GM19438 (cell line): Measurements from ENCODE around the gene THSD4.

Experiments used
- ATAC-seq: cut with Tn5 transposase; IDR thresholded peaks from one replicate; pipeline ENCODE4 v1.9.1; 2021; ENCODE audit warnings: low read depth; ENCODE audit not compliant: unreplicated experiment

THSD4 gene

DNA sequence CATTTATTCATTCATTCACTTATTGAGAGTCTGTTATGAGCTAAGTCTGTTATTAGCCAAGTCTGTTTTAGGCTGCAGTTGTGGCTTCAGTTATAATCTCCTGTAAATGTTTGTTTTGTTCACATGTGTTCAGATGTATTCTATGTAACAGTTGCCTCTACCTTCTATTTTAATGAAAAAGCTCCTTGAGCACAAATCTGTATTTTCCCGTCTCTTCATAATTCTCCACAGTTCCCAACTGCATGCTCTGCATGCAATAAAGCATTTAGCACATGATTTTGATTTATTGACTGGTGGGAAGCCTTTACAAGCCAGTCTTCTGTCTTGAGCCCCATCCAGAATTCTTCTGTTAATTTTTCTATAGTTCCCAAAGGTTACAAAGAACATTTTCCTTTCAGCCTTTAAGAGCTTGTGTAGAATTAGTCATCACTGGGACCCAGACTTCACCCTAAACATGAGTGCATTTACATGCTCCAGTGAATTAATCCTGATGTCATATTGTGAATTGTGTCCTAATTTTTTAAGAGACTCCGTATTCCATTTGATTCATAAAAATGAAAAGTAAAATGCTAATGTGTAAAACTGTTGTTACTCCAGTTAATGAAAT, 572.7 kb downstream of the THSD4 start:
- no peak for ATAC-seq

DNA sequence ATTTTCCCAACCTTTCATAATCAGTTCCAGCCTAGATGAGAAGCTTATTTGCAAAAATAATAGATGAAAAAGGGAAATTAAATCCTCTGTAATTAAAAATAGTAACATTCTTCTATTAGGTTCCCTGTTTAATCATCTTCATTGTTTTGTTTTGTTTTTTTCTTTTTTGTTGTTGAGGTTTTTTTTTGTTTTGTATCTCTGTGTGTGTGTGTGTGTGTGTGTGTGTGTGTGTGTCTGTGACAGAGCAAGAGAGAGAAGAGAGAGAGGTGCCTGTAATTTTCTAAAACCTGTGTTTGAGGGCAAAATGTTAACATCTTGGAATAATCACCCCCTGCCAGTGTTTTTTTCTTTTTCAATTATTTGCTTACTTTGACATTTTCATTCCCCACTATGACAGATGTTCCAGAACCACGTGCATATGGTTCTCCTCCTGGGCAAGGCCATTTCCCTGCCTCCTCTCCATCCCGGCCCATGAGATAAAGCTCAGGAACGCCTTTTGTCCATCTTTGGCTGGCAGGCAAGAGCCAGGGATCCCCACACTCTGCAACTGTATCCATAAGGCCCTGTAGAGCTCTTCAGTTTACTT, 573.3 kb downstream of the THSD4 start:
- no peak for ATAC-seq

DNA sequence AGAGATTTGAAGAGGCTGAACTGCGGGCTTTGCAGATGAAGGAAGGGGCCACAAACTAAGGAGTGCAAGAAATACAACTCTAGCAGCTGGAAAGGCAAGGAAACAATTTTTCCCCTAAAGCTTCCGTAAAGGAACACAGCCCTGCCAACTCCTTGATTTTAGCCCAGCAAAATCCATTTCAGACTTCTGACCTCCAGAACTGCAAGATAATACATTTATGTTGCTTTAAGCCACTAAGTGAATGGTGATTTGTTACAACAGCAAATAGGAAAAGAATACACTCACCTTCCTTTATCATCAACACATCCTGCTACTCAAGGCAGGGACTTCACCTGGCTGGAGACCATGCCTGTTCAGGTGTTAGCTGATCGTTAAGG, 575.8 kb downstream of the THSD4 start:
- no peak for ATAC-seq

DNA sequence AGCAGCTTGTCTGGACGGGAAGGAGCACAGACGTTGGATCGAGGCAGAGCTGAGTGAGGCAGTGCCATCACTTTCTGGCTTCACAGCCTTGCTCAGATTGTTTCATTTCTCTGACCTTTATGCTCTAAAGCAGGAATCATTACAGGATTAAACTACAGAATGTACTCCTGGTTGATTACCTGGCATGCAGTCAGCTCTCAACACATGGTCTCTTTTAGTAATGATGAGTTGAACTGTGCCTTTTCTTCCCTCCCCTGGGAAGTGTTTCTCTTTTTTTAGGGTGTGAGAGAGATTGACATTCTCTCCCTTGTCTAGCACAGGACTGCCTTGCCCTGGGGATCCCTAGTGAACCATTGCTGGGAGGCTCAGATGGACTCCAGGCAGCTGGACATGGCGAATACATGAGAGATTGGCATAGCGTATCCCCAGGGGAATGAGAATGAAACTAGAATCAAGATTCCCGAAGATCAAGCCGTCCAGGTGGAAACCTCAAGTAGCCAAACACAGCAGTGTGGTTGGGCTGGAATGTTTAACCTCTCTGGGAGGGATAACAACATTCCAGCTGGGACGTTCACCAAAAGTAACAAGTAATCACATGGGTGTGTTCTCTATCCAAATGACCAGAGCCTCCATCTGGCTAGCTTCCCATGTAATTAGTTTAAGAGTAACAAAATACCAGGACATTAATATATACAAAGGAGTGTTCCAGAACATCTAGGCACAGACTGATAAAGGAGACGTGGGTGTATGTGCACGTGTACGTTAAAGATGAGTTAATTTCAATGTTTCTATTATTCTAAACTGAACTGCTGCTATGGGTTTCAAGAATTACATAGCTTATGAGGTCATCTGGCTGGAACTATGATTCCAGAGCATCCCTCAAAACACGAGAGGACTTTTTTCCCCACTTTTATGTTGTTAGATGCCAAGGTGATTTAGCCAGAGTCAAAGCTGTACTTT, 576.5 kb downstream of the THSD4 start:
- no peak for ATAC-seq

DNA sequence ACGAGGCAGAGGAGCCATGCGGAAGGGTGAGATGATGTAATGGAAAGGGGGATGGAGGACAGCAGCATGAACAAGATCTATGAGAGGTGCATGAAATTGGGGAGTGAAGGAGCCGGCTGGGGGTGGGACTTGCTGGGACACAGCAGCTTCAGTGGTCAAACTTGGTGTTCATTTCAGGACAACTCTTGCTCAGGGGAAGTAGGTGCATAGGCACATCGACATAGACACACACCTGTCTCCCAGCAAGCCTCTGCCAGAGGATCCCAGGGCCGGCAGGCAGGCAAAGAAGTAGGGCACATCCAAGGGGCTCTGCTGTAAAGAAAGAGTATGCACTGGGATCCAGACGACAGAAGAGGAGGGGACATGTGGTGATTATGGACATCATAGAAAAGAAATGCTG, 582.0 kb downstream of the THSD4 start:
- no peak for ATAC-seq

DNA sequence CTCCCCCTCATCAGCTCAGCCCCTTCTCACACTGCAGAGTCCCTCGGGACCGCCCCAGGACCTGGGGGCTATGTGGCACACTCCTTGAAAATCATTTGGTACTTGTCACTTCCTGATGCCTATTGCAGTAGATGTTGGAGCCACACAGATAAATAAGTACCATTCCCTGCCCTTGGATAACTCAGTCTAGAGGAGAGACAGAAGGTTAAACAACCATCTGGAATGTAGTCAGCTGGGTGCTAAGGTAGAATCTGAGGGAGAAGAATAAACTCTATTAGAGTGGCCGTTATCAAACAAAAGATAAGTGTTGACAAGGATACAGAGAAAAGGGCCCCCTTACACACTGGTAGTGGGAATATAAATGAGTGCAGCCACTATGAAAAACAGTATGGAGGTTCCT, 582.8 kb downstream of the THSD4 start:
- no peak for ATAC-seq

DNA sequence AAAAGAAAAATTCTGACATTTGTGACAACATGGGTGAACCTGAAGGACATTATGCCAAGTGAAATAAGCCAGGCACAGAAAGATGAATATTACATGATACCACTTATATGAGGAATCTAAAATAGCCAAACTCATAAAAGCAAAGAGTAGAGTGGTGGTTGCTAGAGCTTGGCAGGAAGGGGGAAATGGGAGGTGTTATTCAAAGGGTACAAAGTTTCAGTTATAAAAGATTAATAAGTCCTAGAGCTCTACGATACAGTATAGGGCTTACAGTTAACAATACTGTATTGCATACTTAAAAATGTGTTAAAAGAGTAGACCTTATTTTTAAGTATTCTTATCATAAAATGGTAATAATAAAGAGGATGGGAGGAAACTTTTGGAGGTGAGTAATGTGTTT, 583.5 kb downstream of the THSD4 start:
- no peak for ATAC-seq

DNA sequence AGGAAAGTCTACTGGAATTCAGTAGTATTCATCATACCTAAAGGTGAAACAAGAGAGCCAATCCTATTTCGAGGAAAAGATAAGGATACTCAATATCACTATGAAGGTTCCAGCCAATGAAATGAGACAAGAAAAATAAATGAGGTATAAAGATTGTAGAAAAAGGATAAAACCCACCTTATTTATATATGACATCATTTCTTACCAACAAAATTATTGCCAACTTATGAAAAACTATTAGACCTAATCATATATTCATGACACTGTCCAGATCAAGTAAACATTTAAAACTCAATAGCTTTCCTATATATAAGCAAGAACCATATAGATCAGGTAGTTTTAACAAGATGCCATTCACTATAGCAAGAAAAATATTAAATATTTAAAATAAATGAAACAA, 584.7 kb downstream of the THSD4 start:
- no peak for ATAC-seq

DNA sequence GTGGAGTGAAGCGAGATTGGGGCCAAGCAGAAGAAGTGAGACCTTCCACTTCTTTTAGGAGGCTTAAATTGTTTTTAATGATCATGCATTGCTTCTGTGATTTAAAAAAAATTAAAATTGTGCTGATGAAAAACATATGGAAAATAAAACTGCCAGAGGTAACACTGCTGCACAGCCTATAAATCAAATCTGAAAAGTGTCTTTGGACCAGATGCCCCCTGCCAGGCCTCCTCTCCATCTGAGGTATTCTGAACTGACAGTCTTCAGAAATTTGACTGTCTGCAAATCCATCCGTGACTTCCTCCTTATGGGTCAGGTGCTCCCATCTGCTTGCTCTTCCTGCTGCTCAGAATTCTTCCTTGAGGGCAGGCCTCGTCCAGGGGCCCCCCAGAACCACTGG, 586.5 kb downstream of the THSD4 start:
- no peak for ATAC-seq

DNA sequence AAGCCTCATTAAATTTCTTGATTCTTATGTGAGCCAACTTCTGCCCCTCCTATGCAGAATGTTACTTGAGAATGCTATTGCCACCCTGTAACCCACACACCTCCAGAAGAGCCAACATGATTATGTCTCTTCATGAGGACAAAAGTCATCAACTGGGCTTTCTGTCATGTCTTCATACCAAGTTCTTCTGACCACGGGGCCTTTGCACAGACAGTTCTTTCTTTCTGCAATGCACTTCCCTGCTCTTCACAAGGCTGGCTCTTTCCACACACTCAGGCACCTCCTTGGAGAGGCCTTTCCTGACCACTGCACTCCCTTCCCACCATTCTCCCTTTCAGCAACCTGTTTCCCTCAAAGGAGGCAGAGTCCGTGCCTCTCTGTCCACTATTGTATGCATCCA, 587.2 kb downstream of the THSD4 start:
- ATAC-seq = no peak

DNA sequence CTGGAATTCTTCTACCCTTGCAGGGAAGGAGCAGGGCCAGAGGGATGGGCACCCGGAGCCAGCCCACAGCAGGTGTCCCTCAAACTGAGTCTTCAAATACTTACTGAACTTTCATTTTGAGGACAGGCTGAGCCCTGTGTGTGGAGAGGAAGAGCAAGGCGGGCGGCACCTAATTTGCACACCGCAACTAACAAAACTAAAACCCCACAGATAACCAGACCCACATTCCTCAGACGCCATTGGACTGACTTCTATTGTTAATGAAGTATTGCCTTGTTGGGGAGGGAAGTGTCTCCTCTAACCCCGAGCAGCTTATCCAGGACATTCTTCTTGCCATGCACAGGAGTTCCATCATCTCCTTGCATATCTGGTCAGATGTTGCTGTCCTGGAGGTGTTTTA, 589.9 kb downstream of the THSD4 start:
- ATAC-seq = no peak

DNA sequence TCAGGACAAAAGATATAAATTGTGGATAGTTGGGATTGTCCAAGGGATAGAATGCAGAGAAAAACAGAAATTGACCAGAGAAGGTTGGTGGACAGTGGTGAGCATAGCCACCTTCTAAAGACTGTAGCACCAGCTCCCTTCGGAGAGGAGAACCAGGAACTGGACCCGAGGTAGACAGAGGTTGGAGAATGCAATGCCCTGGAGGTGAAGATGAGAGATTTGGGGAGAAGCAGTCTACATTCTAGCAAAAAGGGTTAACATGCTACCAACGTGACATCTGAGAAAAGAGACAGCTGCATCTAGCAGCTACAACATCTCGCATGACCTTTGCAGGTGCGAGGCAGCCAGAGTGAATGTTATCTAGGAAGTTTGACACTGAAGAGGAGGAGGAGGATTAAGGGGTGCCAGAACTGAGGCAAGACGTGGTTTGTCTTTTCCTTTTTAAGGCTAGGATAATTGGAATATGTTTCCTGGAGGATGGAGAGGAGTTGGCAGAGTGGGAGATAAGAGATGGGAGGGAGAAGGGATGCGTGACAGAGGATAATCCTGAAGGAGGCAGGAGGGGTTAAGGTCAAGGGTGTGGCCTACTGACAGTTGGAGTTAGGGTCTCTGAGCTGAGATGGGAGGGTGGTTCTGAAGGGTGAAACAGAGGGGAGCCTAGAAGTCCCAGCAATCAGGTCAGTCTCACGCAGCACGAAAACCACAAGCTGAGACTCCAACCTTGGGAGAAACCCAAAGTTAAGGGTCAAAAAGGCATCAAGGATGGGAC, 591.4 kb downstream of the THSD4 start:
- ATAC-seq = no peak

DNA sequence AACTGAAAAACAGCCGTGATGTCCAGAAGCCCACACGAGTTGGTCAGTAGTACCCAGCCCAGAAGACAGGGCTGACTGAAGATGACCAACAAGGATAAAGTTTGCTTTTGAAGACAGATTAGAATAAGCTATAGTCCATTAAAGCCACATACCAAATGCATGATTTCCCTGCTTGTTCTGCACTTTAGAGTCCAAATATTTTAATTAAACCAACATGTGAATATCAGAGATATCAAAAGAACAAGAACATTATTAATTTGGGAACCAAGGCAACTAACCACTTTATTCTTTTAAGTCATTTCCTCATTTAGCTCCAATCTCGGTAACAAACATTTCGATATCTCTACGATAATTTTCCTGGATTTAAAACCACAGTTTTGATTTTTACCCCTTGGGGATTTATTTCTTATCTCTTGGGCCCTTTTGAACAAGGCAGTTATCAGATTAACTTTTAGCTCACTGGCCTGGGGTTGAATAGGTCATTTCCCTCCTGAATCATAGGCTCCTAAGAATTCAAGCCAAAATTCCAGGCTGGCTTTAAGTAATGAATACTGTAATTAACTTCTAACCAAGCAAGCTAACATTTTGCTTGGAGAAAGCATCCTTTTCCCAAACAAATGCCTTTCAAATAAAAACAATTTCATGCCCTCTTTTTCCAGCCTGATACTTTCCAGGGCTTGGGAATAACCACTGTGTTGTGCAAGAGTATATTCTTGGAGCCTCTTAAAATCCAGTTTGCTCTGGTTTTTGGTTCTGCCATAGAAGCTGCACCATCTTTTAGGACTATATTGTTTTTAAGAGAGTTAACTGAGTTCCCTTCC, 592.2 kb downstream of the THSD4 start:
- ATAC-seq = no peak

DNA sequence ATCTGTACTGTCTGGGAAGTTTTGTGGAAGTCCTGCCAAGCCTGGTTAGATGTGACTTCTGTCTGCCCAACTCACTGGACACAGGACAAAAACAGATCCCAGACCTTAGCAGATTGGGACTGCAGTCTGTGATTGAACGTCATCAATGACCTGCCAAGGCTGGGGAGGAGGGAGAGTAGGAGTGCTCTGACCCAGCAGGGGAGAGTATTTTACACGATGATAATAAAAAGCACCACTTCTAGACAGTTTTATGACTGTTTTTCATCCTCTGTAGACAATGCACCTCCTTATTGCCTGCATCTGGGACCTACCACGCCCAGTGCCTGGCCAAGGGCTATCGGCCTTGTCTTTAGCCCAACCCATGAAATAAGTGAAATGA, 592.8 kb downstream of the THSD4 start:
- no peak for ATAC-seq

DNA sequence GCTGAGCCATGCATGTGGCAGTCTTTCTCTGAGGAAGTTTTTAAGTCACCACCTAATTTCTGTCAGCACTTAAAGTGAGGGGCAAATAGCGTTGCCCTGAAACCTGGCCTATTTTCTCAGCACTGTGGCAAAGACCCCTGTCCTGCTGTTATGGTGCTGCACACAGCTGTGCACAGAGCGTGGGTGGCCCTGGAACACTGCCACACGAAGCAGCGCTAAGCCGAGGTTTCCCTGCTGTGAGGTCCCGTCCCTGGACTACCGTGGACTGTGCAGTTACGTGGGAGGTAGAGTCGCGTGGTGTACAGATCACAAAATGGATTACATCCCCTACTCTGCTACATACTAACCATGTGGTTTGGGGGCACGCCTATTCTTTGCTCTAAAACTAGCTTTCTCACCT, 593.5 kb downstream of the THSD4 start:
- no peak for ATAC-seq

DNA sequence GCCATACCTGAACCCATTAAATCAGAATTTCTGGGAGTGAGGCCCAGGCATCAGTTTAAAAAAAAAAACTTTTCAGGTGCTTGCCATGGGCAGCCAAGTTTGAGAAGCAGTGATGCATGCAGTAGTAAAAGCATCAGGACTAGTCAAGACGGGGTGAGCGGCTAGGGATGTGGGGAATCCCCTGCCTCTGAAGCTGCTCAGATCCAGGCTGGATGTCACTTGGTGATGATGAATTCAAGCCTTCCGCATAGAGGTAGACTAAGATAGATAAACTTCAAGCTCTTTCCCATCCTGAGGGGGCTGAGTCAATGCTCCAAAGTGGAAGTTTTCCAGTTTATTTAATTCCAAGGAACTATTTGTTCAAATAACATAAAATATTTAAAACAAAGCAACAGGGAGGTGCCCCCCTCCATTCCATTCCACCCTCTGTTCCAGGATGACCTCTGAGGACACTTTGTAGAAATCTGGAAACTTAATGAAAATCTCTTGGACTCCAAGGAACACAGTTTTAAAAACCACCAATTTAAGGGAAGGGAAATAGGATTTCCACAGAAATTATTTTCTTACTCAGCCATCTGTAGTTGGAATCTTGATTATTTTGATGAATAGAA, 594.6 kb downstream of the THSD4 start:
- ATAC-seq = no peak

DNA sequence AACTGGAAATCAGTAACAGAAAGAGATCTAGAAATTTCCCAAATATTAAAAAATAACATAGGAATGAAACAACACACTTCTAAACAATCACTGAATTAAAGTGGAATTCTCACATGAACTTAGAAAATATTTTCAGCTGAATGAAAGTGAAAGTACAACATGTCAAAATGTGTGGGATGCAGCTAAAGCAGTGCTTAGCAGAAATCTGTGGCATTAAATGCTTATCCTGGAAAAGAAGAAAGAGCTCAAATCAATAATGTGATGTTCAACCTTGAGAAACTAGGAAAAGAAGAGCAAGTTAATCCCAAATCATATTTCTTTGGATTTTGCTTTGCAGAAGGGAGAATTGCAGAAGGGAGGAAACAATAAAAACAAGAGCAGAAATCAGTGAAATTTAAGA, 596.9 kb downstream of the THSD4 start:
- ATAC-seq = no peak

DNA sequence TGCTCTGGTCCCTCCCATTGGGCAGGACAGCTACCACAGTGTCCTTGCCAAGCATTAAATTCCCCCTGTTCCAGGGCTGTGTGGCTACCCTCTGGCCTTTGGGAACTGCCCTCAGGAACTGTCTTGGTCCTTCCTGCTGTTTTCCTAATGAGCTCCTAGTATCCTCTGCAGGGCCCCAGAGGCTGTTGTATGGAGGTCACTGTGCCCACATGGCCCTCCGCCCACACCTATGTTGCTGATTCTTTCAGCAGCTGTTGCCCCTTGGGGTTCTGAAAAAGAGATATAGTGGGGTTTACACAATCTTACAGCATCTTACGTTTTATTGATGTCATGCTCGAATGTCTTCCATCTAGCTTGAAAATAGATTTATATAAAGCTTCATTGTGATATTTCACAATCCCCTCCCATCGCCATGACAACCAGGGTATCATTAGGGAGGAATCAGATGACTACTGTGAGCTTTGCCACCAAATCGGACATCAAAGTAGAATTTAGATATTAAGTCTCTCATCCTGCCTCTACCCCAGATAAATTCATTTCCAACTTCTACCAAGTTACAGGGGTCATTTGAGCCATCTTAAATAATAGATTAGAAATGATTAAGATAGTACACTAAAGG, 598.0 kb downstream of the THSD4 start:
- ATAC-seq = no peak

DNA sequence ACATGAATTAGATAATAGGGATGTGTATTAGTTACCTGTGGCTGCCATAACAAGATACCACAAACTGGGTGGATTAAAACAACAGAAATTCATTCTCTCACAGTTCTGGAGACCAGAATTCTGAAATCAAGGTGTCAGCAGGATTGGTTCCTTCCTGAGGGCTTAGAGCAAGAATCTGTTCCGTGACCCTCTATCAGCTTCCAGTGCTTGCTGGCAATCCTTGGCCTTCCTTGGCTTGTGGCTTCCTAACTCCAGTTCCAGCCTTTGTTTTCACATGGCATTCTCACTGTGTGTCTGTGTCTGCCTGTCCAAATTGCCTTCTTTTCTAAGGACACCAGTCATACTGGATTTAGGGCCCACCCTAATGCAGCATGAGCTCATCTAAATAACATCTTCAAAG, 600.6 kb downstream of the THSD4 start:
- no peak for ATAC-seq
